Stomach (tissue), 9 donors: ENCODE data around the gene GNAT2. TPM values are rescaled to one million over a fixed set of nuclear protein-coding genes. Genes with fewer than 3 reads are reported as not detected.

Experiments used
- DNase-seq, 2 donors: peaks; one replicate each; pipeline versions ENCODE4 v3.0.0 to v3.0.0-alpha.2; 2013 to 2019
- H3K27ac ChIP-seq, 5 donors: fragments of 200-600 bp in 4 of 5; sonication (generic) in 4 of 5; one replicate each; pipeline ENCODE4 v1.5.1; 2013 to 2019; ENCODE audit warnings: mild to moderate bottlenecking in 1 of 5, moderate library complexity in 1 of 5
- H3K27me3 ChIP-seq, 3 donors: fragments of 200-600 bp; sonication (generic); one replicate each; pipeline ENCODE4 v1.5.1; 2017 to 2019; ENCODE audit warnings: mixed run types in 1 of 3
- H3K36me3 ChIP-seq, 4 donors: fragments of 200-600 bp; sonication (generic); 1 replicate in 3 of 4; 2 replicates in 1 of 4; pipeline ENCODE4 v1.5.1; 2016 to 2019
- H3K4me1 ChIP-seq, 4 donors: fragments of 200-600 bp; sonication (generic); one replicate each; pipeline ENCODE4 v1.5.1; 2016 to 2019
- H3K4me3 ChIP-seq, 4 donors: fragments of 200-600 bp; sonication (generic) in 3 of 4; one replicate each; pipeline ENCODE4 v1.5.1; 2016 to 2019; ENCODE audit warnings: mild to moderate bottlenecking in 1 of 4
- H3K9me3 ChIP-seq, 4 donors: fragments of 200-600 bp; sonication (generic); one replicate each; pipeline ENCODE4 v1.5.1; 2016 to 2019
- CTCF ChIP-seq, 7 experiments: fragments of 450-650 bp in 4 of 7; fragments of 200-600 bp in 3 of 7; sonication (generic) in 3 of 7; IDR thresholded peaks; one replicate each; pipeline ENCODE4 v1.5.1; 2016 to 2019; ENCODE audit warnings: antibody characterized with exemption in 7 of 7, control low read depth in 2 of 7, mild to moderate bottlenecking in 1 of 7
- EP300 ChIP-seq: sonication (generic); formaldehyde crosslinking; IDR thresholded peaks from one replicate; pipeline ENCODE4 v1.6.1; 2017; ENCODE audit warnings: antibody characterized with exemption
- POLR2A ChIP-seq, 4 donors: fragments of 450-650 bp; IDR thresholded peaks; one replicate each; pipeline ENCODE4 v1.6.1; 2016; ENCODE audit warnings: antibody characterized with exemption in 4 of 4, control low read depth in 2 of 4, mild to moderate bottlenecking in 1 of 4, moderate library complexity in 1 of 4
- POLR2AphosphoS5 ChIP-seq, 3 donors: sonication (generic); formaldehyde crosslinking; IDR thresholded peaks; one replicate each; pipeline ENCODE4 v1.6.1; 2016; ENCODE audit warnings: antibody characterized with exemption in 3 of 3
- WGBS, 5 donors: extraction: QIAGEN DNeasy Blood & Tissue Kit in 3 of 5; methylation state at CpG; one replicate each; pipeline versions ENCODE4 v1.1.5 to v1.1.7; 2013 to 2018; 5-methylcytosine and 5-hydroxymethylcytosine counted together
- intact Hi-C: fragments of 100-400 bp; cut with DNase I; formaldehyde crosslinking; loops from one replicate; pipeline ENCODE4 v1.15.1; 2023; ENCODE audit warnings: low total_unique reads
- polyA plus RNA-seq, 3 donors: library from polyadenylated mRNA; stranded (reverse); fragments of 200-250 nt; gene quantifications; one replicate each; pipeline ENCODE4 v1.2.3, GENCODE V29; 2013
- total RNA-seq, 5 donors: library from RNA; depleted of rRNA; stranded (reverse); fragments of >200 nt; gene quantifications; one replicate each; pipeline versions ENCODE4 v1.1.0 to v1.2.3, GENCODE V29; 2014 to 2016
- donor health status: healthy with polysubstance abuse.
- donor health status: Bipolar disorder and iron deficiency.
- donor health status: healthy.

GNAT2 gene
- total and polyA plus RNA-seq, 8 donors: 0.43 TPM; not detected in 7

GRCh38 chr1:109644670-109645069 is 25.3 kb upstream of the GNAT2 start:
- Histone ChIP-seq H3K36me3 (no peaks in the 10 kb centered on the region), H3K4me3 (no peak overlapping the region), H3K4me1 (peaks cover 9 to 21% (median 13%) of the 10 kb centered on the region in 4 donors), H3K27ac (no peak overlapping the region), H3K9me3 (no peaks in the 10 kb centered on the region), H3K27me3 (no peaks in the 10 kb centered on the region)
- intact Hi-C loops: loop anchor here (5.0 kb wide), 1 partner anchor 128 kb away; no protein-coding TSS in a partner anchor
- WGBS, 5 donors: 15 to 32% methylated on average over 10 of the region's 10 CpGs; no CpG with 5 or more reads in 3 of the 5 donors
- no peak for DNase-seq
- no peak for TF ChIP-seq POLR2AphosphoS5 (IDR thresholded peaks at IDR 0.05)
- no peak for TF ChIP-seq CTCF (IDR thresholded peaks at IDR 0.05)
- no peak for TF ChIP-seq POLR2A (IDR thresholded peaks at IDR 0.05)
- TF ChIP-seq EP300: no peak

GRCh38 chr1:109643385-109644230 is 24.2 kb upstream of the GNAT2 start:
- no peak overlapping the region for H3K27ac ChIP-seq
- intact Hi-C loops: loop anchor here (5.0 kb wide), 1 partner anchor 129 kb away; no protein-coding TSS in a partner anchor
- peak; percentile 90 to 92 for DNase-seq
- no peaks in the 10 kb centered on the region for H3K9me3 ChIP-seq
- TF ChIP-seq POLR2A (IDR thresholded peaks at IDR 0.05) (no peak), CTCF (IDR thresholded peaks at IDR 0.05) (peak in 5 of 7 experiments; percentile 74 to 90 (median 87))
- 33 to 66% (median 37%) methylated on average over 10 to 32 of the region's 32 CpGs for WGBS, 5 donors
- no peak overlapping the region for H3K4me3 ChIP-seq
- H3K27me3 ChIP-seq: no peaks in the 10 kb centered on the region
- H3K4me1 ChIP-seq: peaks cover 11 to 32% (median 19%) of the 10 kb centered on the region in 4 donors
- H3K36me3 ChIP-seq: no peaks in the 10 kb centered on the region

- intact Hi-C loops: loop anchor here (5.0 kb wide), 1 partner anchor 130 kb away; no protein-coding TSS in a partner anchor
- 61 to 74% (median 69%) methylated on average over 3 of the region's 3 CpGs for whole genome bisulfite sequencing, 5 donors
- TF ChIP-seq POLR2AphosphoS5 (IDR thresholded peaks at IDR 0.05) (no peak), CTCF (IDR thresholded peaks at IDR 0.05) (no peak), EP300 (no peak), POLR2A (IDR thresholded peaks at IDR 0.05) (no peak)
- Histone ChIP-seq H3K36me3 (no peaks in the 10 kb centered on the region), H3K4me1 (peaks cover 11 to 32% (median 19%) of the 10 kb centered on the region in 4 donors), H3K9me3 (no peaks in the 10 kb centered on the region), H3K27ac (no peak overlapping the region), H3K4me3 (no peak overlapping the region), H3K27me3 (no peaks in the 10 kb centered on the region)
- DNase-seq: no peak
These were observed 23.2 kb upstream of the GNAT2 start for GRCh38 chr1:109642626-109643025.

GRCh38 chr1:109641861-109642260 is 22.4 kb upstream of the GNAT2 start:
- intact Hi-C loops: loop anchor here (5.0 kb wide), 1 partner anchor 130 kb away; no protein-coding TSS in a partner anchor

More at GRCh38 chr1:109641861-109642260, 22.4 kb upstream of the GNAT2 start:
- Histone ChIP-seq H3K4me3 (no peak overlapping the region), H3K4me1 (peaks cover 11 to 32% (median 19%) of the 10 kb centered on the region in 4 donors), H3K36me3 (no peaks in the 10 kb centered on the region), H3K9me3 (no peaks in the 10 kb centered on the region), H3K27ac (no peak overlapping the region), H3K27me3 (no peaks in the 10 kb centered on the region)
- TF ChIP-seq CTCF (IDR thresholded peaks at IDR 0.05): no peak
- TF ChIP-seq POLR2AphosphoS5 (IDR thresholded peaks at IDR 0.05): no peak
- TF ChIP-seq POLR2A (IDR thresholded peaks at IDR 0.05): no peak
- TF ChIP-seq EP300: no peak
- no peak for DNase-seq
- WGBS, 5 donors: 76 to 90% (median 85%) methylated on average over 2 of the region's 2 CpGs
